GM15510 (cell line): ENCODE measurements around the gene LHX2.

Experiments
- POLR2A ChIP-seq: IDR thresholded peaks from 3 replicates; pipeline ENCODE4 v1.6.1; 2011; ENCODE audit warnings: borderline replicate concordance; ENCODE audit not compliant: insufficient read length; ENCODE audit errors: extremely low read depth

The LHX2 gene, protein sequence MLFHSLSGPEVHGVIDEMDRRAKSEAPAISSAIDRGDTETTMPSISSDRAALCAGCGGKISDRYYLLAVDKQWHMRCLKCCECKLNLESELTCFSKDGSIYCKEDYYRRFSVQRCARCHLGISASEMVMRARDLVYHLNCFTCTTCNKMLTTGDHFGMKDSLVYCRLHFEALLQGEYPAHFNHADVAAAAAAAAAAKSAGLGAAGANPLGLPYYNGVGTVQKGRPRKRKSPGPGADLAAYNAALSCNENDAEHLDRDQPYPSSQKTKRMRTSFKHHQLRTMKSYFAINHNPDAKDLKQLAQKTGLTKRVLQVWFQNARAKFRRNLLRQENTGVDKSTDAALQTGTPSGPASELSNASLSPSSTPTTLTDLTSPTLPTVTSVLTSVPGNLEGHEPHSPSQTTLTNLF

DNA sequence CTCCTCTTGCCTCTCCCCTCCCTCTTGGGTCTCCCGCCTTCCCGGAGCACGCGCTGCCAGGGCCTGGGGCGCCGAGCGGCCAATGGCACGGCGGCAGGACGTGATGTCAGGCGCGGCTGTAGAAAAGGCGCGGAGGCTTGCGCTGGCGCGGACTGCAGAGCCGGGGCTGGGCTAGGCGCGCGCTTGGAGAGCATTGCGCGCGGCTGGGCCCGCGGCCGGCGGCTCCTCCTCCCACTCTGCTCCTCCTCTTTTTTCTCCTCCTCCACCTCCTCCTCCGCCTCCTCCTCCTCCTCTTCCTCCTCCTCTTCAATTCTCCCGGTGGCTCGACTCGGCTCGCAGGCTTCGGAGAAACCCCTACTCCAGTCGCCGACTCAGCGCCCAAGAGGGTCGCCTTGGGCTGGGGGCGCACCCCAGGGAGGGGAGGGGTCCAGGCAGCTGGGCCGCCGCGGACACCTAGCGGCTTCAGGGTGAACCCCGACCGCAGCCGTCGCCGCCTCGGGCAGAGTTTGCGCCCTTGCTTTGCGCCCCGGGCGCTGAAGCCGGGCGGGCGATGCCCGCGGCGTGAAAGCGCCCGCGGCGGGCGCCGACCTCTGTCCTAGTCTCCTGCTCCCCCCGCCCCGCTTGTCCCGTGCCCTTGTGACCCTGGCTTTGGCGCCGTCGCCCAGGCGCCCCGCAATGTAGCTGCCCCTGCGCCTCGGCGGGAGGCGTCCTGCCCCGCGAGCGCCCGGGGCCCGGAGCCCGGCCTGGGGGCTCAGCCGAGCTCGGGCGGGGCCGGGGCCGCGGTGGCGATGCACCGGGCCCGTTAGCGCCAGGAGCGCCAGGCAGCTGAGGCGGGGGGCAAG lies at the start of gene LHX2:
TSS of gene LHX2 (plus strand) at position 309 of the 842 bp plus-strand sequence. CDS start 581 bp downstream, outside the sequence.
- TF ChIP-seq POLR2A: no peak

DNA sequence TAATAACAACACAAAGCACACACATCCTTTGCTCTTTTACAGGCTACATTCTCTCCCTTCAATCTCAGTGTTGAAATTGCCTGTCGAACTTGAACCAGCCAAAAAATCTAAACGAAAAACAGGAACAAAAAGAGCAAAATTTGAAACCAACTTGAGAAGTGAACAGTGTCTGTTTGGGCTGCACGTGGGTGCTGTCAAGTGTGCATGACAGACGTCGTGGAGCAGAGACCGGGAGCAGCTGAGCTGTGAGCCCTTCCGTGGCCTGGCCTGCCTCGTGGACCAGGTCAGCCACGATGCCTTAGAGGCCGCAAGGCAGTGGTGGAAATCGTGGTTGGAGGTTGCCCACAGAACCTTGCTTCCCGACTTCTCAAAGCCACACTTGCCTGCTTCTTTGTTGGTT lies 46.8 kb upstream of the LHX2 start:
- no peak for TF ChIP-seq POLR2A

DNA sequence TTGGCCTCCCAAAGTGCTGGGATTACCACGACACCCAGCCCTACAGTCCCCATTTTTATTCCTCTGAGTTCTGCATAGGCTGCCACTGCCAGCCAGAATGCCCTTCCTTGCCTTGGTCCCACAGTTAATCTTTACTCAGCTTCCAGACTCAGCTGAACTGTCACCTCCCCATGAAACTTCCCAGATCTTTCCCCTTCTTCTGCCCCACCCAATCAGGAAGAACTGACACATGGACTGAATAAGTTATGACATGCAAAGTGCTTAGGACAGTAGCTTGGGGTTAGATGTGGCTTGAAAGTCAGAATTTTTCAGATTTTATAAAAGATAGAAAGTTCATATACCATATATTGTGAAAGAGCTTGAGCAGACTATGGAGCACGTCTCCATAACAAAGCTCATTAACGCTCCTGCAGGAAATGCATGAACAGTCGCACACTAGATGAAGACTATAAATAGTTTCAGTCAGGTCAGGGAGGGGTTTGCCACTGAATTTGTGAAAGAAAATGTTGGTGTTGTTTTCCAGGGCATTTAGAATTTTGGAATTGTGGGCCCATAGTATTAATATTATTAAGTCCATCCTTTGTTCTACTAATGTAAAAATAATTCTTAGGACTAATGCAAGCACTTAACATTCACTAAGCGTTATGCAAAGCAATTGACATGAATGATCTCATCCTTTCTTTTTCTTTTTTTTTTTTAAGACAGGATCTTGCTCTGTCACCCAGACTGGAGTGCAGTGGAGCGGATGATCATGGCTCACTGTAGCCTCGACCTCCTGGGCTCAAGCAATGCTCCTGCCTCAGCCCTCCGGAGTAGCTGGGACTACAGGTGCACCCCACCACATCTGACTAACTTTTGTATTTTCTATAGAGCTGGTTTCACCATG lies 45.5 kb upstream of the LHX2 start:
- no peak for TF ChIP-seq POLR2A

DNA sequence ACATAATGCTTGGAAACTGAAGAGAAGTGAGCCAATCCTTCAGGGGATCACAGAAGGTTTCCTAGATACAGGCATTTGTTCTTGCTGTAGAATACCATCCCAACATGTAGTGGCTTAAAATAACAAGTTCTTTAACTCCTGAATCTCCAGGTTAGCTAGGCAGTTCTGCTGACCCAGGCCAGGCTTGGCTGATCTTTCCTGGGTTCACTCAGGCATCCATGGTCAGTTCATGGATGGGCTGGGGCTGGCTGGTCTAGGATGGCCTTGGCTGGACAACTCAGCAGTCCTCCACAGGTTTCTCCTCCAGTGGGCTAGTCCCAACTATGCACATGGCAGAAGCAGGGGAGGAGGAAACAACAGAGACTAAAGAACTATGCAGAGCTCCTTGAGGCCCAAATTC lies 44.2 kb upstream of the LHX2 start:
- TF ChIP-seq POLR2A: no peak

DNA sequence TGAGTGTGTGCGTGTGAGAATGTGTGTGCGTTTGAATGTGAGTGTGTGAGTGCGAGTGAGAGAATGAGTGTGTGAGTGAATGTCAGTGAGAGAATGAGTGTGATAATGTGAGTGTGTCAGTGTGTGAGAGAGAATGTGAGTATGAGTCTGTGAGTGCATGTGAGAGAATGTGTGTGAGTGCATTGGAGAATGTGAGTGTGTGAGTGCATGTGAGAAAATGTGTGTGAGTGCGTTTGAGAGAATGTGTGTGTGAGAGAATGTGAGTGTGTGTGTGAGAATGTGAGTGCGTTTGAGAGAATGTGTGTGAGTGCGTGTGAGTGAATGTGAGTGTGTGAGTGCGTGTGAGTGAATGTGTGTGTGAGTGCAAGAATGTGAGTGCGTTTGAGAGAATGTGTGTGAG lies 39.0 kb upstream of the LHX2 start:
- no peak for TF ChIP-seq POLR2A

DNA sequence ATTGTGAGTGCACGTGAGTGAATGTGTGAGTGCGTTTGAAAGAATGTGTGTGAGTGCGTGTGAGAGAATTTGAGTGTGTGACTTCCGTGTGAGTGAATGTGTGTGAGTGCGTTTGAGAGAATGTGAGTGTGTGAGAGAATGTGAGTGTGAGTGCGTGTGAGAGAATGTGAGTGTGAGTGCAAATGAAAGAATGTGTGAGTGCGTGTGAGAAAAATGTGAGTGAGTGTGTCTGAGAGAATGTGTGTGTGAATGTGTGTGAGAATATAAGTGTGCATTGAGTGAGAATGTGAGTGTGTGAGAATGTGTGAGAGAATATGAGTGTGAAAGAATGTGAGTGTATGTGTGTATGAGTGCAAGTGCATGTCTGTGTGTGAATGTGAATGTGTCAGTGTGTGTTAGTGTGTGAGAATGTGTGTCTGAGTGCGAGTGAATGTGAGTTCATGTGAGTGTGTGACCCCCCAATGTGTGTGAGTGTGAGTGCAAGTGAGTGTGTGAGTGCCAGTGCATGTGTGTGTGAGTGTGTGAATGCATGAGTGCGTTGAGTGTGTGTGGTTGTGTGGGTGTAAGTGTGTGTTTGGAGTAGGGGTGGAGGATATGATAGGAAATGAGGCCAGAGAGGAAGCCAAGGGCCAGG lies 37.9 kb upstream of the LHX2 start:
- no peak for TF ChIP-seq POLR2A

DNA sequence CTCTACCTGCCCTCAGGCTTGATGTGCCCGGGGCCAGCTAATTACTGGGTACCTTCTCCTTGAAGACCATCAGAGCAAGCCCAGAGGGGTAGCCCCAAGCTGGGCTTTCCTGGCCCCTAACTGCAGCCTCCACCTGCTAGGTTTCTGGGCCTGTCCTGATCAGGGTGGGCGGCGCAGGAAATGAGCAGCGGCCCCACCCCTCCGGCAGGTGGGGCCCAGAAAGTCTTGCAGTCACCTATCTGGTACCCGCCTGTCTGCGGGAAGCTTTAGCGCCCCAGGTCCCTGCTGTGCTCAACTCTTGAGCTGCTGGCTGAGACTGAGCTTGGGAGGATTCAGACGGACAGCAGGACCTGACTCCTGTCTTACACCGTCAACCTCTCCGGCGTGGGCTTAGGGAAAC lies 37.1 kb upstream of the LHX2 start:
- no peak for TF ChIP-seq POLR2A

DNA sequence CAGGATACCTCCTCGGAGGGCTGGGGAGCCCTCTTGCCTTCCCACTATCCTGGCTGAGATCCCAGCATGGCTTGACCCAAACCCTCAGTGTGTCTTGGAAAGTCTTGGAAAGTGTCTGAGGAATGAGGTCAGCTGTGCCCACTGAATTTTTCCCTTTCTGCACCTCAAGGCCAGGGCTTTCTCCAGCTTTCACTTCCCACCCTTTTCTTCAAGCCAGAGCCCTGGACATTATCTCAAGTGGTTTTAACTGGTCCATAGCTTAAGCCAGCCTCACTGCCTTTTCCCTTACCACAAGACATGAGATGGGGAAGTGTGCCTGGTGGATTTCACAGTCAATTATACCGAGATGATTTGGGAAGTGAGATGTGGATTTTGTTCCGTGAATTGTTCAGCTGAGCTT lies 35.7 kb upstream of the LHX2 start:
- no peak for TF ChIP-seq POLR2A

DNA sequence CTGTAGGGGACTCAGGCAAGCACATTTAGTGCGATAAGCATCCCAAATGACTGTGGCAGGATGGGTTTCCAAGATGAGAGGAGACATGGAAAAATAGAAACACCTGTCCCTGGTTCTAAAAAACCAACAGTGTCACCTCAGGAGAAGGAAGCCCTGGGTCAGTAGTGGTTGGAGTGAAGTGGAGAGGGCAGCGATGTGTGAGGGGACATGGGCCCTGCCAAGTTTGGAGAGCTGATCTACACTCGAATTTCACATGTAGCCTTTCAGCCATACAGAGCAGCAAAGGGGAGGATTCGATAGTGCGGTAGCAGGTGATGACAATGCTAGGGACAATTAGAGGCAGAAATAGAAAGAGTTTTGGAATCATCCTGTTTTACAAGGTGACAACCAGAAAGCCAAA lies 32.6 kb upstream of the LHX2 start:
- TF ChIP-seq POLR2A: no peak

DNA sequence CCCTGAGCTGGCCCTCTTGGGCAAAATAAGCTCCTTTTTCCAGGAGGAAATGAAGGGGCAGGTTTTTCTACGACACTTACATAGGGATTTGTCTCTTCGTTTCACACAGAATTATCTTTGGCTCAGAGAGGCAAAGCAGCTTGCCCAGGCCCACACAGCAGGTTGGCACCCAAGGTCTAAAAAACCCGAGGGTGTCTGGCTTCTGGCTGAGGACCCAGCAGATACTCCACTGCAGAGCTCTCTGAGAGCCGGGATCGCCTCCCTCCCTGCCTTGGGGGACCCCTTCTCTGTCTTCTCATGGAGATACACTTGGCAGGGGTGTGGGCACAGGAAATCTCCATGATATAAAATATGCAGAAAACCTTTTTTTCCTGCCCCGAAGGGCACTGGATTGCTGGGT lies 29.0 kb upstream of the LHX2 start:
- no peak for TF ChIP-seq POLR2A

DNA sequence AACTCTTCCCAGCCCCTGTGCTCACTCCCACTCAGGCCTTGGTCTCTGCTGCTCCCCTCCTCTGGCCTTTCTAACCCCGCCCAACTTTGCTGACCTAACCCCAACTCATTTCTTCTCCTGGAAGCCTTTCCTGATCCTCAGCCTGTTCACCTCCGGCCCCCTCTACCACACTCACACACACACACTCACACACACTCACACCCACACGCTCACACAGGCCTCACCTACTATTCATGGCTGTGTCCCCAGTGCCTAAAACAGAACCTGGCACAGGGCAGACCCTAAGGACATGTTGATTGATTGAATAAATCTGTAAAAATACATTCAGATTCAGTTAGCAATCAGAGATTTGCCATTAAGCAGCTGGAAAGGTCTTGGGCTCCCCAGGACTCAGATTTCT lies 28.5 kb upstream of the LHX2 start:
- no peak for TF ChIP-seq POLR2A

DNA sequence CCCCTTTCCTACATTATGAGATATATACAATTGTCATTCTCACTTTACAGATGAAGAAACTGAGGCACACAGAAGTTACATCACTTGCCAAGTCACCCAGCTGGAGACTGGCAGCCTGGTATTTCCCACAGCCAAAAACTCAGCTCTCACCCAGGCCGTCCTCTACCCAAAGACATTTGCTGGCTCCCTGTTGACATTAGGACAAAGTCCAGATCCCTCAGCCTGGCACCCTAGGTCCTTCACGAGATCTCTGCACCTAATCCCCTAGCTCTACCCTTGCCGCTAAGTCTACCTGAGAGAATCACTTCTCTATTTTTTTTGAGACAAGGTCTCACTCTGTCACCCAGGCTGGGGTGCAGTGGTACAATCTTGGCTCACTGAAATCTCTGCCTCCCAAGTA lies 26.8 kb upstream of the LHX2 start:
- TF ChIP-seq POLR2A: no peak

DNA sequence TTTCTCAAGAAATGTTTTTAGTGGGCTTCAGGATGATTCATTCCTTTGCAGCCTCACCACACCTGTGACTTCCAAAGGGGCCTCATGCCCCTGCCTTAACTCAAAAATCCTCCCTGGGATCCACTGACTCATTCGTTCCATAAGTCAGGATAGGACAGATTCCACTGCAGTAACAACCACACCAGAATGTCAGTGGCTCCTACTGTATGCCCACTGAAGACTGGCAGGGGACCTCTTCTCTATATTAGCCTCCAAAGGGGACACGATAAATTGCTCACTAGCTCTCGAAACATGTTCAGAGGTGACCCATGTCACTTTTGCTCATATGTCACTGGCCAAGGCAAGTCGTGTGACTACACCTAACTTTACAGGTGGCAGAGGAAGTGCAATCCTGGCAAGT lies 25.7 kb upstream of the LHX2 start:
- no peak for TF ChIP-seq POLR2A

DNA sequence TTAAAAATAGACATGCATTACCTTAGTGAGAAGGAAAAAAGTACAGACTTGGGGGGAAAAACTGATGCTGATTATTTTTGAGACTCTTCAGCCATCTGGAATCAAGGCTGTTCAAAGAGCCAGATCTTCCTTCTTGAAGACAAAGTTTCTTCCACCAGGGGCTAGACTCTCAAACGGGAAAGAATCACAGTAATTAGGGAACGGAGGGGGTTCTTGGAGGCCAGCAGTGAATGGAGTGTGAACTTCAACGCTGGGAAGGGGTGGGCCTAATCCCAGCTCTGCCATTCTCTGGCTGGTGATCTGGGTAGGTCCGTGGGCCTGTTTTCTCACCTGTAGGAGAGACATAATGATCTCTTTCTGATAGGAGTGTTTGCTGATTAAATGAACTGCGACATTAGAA lies 21.1 kb upstream of the LHX2 start:
- TF ChIP-seq POLR2A: no peak
